GM18505 (cell line): ENCODE data around the gene APCDD1.

Experiments used
- ATAC-seq: cut with Tn5 transposase; IDR thresholded peaks from one replicate; pipeline ENCODE4 v1.9.1; 2021; ENCODE audit not compliant: unreplicated experiment
- POLR2A ChIP-seq: IDR thresholded peaks from 4 replicates; pipeline ENCODE4 v1.6.1; 2011; ENCODE audit warnings: borderline replicate concordance; ENCODE audit not compliant: insufficient read depth, insufficient read length; ENCODE audit errors: extremely low read depth

APCDD1 gene

GRCh38 chr18:10453806-10454680 is at the start of gene APCDD1:
TSS of gene APCDD1 (plus strand) at chr18:10454635. CDS start at chr18:10454982, 347 bp downstream.
- ATAC-seq = no peak
- no peak for TF ChIP-seq POLR2A

- TF ChIP-seq POLR2A = no peak
- no peak for ATAC-seq
Observed at GRCh38 chr18:10405014-10405493, 49.4 kb upstream of the APCDD1 start.

DNA sequence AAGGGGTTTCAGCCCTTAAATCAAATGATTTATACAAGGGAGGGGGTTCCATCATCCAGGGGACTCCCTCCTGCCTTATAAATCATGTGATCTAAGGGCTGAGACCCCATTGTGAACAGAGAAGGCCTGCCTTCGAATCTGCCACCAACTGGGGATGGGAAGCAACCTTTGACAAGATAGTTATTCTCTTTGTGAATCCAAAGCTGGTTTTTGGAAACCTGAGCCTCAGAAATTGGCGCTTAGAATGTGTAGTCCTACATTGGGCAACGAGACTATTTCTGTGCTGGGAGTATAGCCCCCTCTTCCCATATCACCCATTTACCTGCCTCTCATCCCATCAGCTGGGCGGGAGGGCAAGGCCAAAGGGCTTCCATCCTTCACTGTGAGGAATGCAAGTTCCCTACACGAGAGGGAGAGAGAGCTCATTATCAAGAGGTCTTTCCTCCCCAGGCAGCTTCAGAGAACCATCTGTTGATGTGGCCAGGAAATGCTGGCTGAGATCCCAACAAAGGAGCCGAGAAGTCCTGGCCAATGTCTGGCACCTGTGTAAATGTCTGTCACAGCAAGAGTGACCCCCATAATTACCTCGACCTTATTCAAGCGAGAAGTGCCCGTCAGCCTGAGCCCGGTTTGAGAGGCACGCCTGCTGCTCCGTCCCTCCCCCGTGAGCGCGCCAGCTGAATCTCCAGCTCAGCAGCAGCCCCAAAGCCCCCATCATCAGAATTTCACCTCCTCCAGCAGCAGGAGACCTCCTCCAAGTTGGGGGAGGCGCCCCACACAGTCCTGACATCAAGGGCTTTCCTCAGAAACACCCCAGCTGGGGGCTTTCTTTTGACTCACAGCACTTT is 48.4 kb upstream of the APCDD1 start:
- no peak for TF ChIP-seq POLR2A
- no peak for ATAC-seq

- no peak for ATAC-seq
Observed at GRCh38 chr18:10408131-10408530, 46.3 kb upstream of the APCDD1 start.

GRCh38 chr18:10409041-10409440 is 45.4 kb upstream of the APCDD1 start:
- TF ChIP-seq POLR2A = no peak
- no peak for ATAC-seq

More at GRCh38 chr18:10408131-10408530, 46.3 kb upstream of the APCDD1 start:
- no peak for TF ChIP-seq POLR2A

DNA sequence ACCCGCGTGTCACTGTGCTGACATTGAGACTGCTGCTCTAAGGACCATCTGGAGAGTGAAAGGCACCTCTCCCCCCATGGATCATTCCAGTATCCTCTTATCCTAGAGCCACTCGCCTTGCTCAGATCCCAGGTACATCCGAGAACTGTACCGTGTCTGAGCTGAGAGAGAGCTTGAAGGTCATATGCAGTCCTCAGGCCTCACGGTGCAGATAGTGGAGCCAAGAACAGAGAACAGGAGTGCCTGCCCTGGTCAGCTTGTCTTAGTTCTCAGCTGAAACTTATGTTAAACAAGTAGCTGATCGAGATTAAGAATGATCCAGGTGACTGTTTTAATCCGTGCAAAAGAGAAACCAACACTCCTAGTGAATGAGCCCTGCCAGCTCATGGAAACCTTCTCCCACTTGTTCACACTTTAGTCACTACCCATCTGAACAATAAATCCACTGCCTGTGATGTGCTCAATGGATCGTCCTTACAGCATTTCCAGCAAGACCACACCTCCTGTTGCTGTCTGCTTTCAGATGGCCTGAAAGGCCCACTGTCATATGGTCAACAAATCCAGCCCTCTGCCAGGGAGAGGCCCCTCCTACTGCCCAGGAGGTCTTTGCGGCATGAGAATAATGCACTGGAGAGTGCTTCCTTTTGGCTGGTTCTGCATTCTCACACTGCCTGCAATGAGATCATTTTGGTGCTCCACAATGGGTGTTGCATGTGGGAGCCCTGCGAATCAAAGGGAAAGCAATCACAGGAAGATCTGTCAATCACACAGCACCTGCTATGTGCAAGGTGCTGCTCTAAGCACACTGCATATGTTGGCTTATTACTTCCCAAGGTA is 43.7 kb upstream of the APCDD1 start:
- TF ChIP-seq POLR2A = no peak
- no peak for ATAC-seq

DNA sequence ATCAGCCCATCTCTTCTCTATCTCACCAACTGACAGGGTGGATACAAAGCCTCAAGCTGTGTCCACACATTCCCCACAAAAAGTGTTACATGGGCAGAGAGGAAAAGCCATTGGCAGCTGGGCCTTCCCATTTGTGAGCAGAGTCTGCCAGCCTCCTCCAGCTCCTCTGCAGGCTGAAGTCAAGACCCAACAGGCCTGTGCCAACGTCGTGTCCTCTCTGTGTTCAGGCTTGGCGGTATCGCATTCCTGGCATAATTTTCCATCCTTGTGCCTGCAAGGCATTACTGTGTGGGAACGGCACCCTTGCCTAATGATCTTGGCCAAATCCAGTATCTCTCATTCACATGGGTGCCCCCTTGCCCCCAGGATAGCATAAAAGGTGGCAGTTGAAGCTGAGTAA is 41.5 kb upstream of the APCDD1 start:
- TF ChIP-seq POLR2A = no peak
- no peak for ATAC-seq

DNA sequence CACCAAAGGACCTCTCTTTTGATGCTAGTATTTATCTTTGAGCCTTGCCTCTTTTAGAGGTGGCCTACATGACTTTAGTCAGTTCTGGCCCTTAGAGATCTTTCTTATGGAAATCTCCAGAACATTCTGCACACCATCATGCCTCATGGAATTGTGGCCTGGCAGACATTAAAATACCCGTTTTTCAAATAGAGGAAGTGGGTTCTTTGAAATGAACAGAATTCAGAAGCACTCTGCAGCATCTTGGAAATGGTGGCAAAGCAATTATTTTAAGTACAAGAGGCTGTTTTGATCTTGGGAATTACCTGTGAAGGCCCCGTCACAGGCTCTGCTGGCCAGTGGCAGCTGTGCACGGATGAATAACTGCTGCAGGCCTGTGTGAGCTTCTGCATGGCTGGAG is 40.7 kb upstream of the APCDD1 start:
- no peak for TF ChIP-seq POLR2A
- ATAC-seq = no peak

GRCh38 chr18:10414293-10414842 is 40.1 kb upstream of the APCDD1 start:
- no peak for ATAC-seq
- TF ChIP-seq POLR2A = no peak

DNA sequence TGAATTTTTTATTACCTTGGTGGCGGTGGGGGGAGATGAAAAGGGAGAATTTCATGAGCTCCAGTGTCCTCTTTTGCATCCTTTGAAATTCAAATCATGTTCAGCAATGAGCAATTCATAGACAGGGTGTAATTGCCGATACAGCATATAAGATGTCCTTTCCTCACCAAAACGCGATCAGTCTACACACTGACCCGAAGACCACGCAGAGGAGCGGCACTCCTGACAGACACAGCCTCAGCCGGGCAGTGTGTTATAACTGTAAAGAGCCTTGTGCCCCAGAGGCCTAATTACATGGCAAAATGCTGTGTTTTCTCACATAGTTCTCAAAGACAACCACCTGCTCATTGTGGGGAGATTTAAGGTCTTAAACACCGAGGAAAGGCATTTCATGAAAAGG is 38.4 kb upstream of the APCDD1 start:
- ATAC-seq = no peak
- no peak for TF ChIP-seq POLR2A

DNA sequence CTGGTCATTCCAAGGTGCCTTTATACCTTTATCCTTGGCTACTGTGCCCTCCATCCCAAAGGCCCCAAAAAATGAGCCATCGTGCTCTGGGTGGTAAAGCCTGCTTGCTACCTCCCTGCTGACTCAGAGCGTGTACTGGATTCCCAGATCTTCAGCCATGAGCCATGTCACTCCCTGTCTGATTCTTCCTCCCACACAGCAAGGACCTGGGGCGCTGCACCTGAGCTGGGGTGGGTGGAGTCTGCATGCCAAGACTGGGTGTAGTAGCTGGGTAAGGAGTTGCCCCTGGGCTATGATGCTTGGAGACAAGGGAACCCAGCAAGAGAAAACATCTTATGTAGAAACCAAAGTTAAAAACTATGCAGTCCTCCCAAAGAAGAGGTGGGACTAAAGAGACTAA is 37.2 kb upstream of the APCDD1 start:
- no peak for ATAC-seq
- TF ChIP-seq POLR2A = no peak

DNA sequence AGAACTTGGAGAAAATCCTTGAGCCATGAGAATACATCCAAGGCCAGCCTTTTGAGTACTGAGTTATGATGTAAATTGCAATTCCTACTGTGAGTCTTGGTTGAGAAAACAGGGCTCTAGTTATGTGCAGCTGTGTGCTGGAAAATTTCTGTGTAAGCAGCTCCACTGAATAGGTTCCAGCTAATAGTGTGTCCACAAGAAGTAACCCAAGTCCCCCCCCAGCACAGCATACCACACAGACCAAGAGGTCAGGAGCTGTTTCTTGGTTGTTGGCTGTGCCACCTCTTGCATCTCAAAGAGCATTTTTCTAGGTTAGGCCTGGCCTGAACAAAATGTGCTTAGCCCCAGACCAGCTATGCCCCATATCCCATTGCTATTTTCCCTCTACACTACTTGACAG is 36.8 kb upstream of the APCDD1 start:
- ATAC-seq = no peak

More for the DNA sequence above, 36.8 kb upstream of the APCDD1 start:
- TF ChIP-seq POLR2A = no peak
